ENCODE data around the gene MAP4K3. TPM values are rescaled to one million over a fixed set of nuclear protein-coding genes. Genes with fewer than 3 reads are reported as not detected.

Gene MAP4K3
- total RNA-seq, 1 donor from 2014 or later = 50.1 TPM

Other genes starting within 250 kb of the MAP4K3 start
- 0.96 TPM for gene CDKL4, start 193.3 kb downstream of the MAP4K3 start, total RNA-seq
- 1.5 TPM for gene TMEM178A, start 228.6 kb upstream of the MAP4K3 start, total RNA-seq

Data from mesenteric fat pad (tissue), 1 donor.